ENCODE measurements around the gene LIMK2. TPM values are rescaled to one million over a fixed set of nuclear protein-coding genes. Genes with fewer than 3 reads are reported as not detected.

The LIMK2 gene
- total RNA-seq, 1 donor: 25.0 TPM

DNA sequence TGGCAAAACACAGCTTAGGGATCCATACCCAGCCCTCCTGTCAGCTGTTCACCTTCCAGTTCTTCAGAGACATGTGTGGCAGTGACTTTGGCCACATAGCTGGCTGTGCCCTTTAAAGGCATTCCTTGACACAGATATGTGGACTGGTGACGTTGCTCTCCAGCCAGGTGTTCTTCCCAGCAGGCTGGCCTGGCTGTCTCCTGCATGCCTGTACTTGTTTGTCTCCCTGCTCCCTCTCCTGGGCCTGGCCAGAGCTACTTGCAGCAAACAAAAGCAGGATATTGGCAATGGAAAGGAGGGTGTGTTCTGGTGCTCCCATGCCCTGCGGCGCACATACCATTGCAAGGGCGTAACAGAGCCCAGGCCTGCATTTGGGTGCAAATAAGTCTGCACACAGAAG is 41.9 kb downstream of the LIMK2 start:
- DNase-seq (ENCODE audit: insufficient read length, low spot score, missing footprints): no peak
- Histone ChIP-seq H3K36me3 (ENCODE audit: insufficient read depth, low read length) (no peaks in the 10 kb centered on the region), H3K4me1 (ENCODE audit: insufficient read depth, low read length) (peaks cover 20% of the 10 kb centered on the region), H3K4me3 (ENCODE audit: insufficient read depth, low read length) (no peak overlapping the region), H3K4me2 (ENCODE audit: insufficient read depth, low read length) (no peak overlapping the region), H2AFZ (ENCODE audit: low read length) (no peak overlapping the region), H3K9me3 (ENCODE audit: low read depth, low read length) (no peaks in the 10 kb centered on the region), H4K20me1 (ENCODE audit: insufficient read depth, low read length) (peaks cover 41% of the 10 kb centered on the region), H3K27me3 (ENCODE audit: insufficient read depth, low read length) (no peaks in the 10 kb centered on the region), H3K27ac (ENCODE audit: low read depth, low read length) (no peak overlapping the region), H3K79me2 (ENCODE audit: insufficient read depth, low read length) (peaks cover 58% of the 10 kb centered on the region)
- TF ChIP-seq, protein P1, sequence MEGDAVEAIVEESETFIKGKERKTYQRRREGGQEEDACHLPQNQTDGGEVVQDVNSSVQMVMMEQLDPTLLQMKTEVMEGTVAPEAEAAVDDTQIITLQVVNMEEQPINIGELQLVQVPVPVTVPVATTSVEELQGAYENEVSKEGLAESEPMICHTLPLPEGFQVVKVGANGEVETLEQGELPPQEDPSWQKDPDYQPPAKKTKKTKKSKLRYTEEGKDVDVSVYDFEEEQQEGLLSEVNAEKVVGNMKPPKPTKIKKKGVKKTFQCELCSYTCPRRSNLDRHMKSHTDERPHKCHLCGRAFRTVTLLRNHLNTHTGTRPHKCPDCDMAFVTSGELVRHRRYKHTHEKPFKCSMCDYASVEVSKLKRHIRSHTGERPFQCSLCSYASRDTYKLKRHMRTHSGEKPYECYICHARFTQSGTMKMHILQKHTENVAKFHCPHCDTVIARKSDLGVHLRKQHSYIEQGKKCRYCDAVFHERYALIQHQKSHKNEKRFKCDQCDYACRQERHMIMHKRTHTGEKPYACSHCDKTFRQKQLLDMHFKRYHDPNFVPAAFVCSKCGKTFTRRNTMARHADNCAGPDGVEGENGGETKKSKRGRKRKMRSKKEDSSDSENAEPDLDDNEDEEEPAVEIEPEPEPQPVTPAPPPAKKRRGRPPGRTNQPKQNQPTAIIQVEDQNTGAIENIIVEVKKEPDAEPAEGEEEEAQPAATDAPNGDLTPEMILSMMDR (IDR thresholded peaks at IDR 0.05; ENCODE audit: extremely low read depth, low read depth, low read length): no peak

DNA sequence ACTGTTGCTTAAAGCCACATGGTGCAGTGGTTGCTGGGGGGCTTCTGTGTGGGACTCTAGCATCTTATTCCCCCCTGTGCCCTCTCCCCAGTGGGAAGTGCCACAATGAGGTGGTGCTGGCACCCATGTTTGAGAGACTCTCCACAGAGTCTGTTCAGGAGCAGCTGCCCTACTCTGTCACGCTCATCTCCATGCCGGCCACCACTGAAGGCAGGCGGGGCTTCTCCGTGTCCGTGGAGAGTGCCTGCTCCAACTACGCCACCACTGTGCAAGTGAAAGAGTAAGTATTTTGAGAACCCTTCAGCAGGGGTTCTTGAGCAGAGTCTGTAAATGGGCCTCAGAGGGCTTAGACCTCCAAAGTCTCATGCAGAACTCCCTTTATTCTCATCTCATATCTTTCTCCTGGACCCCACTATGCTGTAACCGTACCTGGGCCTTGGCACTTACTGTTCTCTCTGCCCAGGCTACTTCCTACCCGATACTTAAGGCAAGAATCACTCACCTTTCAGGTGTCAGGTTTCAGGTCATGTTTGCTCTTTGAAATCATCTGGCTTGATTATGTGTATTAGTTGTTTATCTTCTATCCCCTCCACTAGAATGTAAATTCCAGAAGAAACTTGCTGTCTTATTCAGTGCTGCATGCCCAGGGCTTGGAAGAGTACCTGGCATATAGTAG is 47.8 kb downstream of the LIMK2 start:
- no peak overlapping the region for H2AFZ ChIP-seq (ENCODE audit: low read length)
- peaks cover 29% of the 10 kb centered on the region for H3K36me3 ChIP-seq (ENCODE audit: insufficient read depth, low read length)
- H4K20me1 ChIP-seq (ENCODE audit: insufficient read depth, low read length): peaks cover 22% of the 10 kb centered on the region
- no peaks in the 10 kb centered on the region for H3K27me3 ChIP-seq (ENCODE audit: insufficient read depth, low read length)
- TF ChIP-seq, protein P1 (IDR thresholded peaks at IDR 0.05; ENCODE audit: extremely low read depth, low read depth, low read length): no peak
- no peaks in the 10 kb centered on the region for H3K9me3 ChIP-seq (ENCODE audit: low read depth, low read length)
- no peaks in the 10 kb centered on the region for H3K4me1 ChIP-seq (ENCODE audit: insufficient read depth, low read length)
- no peak overlapping the region for H3K4me3 ChIP-seq (ENCODE audit: insufficient read depth, low read length)
- no peak for DNase-seq (ENCODE audit: insufficient read length, low spot score, missing footprints)
- H3K27ac ChIP-seq (ENCODE audit: low read depth, low read length): no peak overlapping the region
- no peak overlapping the region for H3K4me2 ChIP-seq (ENCODE audit: insufficient read depth, low read length)
- peaks cover 9% of the 10 kb centered on the region for H3K79me2 ChIP-seq (ENCODE audit: insufficient read depth, low read length)

DNA sequence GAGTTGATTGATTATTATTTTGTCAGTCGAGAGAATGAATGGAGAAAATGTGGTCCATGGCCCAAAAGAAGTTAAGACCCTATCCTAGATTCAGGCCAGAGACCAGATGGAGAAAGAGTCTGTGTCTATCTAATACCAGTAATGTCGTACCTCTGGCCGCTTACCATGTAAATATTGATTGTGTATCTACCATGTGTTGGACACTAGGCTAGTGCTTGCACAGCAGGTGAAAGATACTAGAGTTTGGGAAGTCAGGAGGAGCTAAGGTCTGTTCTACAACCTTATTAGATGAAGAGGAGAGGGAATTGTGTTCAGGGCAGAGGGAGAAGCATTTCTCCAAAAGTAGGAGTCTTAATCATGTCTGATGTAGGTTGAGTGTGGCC is 48.4 kb downstream of the LIMK2 start:
- H3K4me2 ChIP-seq (ENCODE audit: insufficient read depth, low read length): no peak overlapping the region
- H3K4me1 ChIP-seq (ENCODE audit: insufficient read depth, low read length): no peaks in the 10 kb centered on the region
- no peak overlapping the region for H3K27ac ChIP-seq (ENCODE audit: low read depth, low read length)
- no peak overlapping the region for H2AFZ ChIP-seq (ENCODE audit: low read length)
- DNase-seq (ENCODE audit: insufficient read length, low spot score, missing footprints): no peak
- H3K36me3 ChIP-seq (ENCODE audit: insufficient read depth, low read length): peaks cover 29% of the 10 kb centered on the region
- TF ChIP-seq, protein P1 (IDR thresholded peaks at IDR 0.05; ENCODE audit: extremely low read depth, low read depth, low read length): no peak
- H4K20me1 ChIP-seq (ENCODE audit: insufficient read depth, low read length): peaks cover 17% of the 10 kb centered on the region
- peaks cover 4% of the 10 kb centered on the region for H3K79me2 ChIP-seq (ENCODE audit: insufficient read depth, low read length)
- no peak overlapping the region for H3K4me3 ChIP-seq (ENCODE audit: insufficient read depth, low read length)
- H3K27me3 ChIP-seq (ENCODE audit: insufficient read depth, low read length): no peaks in the 10 kb centered on the region
- no peaks in the 10 kb centered on the region for H3K9me3 ChIP-seq (ENCODE audit: low read depth, low read length)

DNA sequence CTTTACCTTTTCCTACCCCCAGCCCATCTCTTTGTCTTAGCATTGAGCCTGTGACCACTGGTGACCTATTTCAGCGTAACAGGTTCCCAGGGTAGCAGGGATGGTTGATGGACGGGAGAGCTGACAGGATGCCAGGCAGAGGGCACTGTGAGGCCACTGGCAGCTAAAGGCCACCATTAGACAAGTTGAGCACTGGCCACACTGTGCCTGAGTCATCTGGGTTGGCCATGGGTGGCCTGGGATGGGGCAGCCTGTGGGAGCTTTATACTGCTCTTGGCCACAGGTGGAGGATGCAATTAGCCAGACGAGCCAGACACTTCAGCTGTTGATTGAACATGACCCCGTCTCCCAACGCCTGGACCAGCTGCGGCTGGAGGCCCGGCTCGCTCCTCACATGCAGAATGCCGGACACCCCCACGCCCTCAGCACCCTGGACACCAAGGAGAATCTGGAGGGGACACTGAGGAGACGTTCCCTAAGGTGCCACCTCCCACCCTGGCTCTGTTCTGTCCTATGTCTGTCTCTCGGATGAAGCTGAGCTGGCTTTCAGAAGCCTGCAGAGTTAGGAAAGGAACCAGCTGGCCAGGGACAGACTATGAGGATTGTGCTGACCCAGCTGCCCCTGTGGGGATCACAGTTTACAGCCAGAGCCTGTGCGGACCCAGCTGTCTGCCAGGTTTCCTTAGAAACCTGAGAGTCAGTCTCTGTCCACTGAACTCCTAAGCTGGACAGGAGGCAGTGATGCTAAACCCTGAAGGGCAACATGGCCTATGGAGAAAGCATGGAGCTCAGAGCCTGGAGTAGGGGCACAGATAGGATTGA is 50.4 kb downstream of the LIMK2 start:
- no peak for DNase-seq (ENCODE audit: insufficient read length, low spot score, missing footprints)
- no peak overlapping the region for H3K4me3 ChIP-seq (ENCODE audit: insufficient read depth, low read length)
- peaks cover 11% of the 10 kb centered on the region for H4K20me1 ChIP-seq (ENCODE audit: insufficient read depth, low read length)
- H3K4me1 ChIP-seq (ENCODE audit: insufficient read depth, low read length): no peaks in the 10 kb centered on the region
- H3K27me3 ChIP-seq (ENCODE audit: insufficient read depth, low read length): no peaks in the 10 kb centered on the region
- peaks cover 39% of the 10 kb centered on the region for H3K36me3 ChIP-seq (ENCODE audit: insufficient read depth, low read length)
- H3K9me3 ChIP-seq (ENCODE audit: low read depth, low read length): no peaks in the 10 kb centered on the region
- H3K4me2 ChIP-seq (ENCODE audit: insufficient read depth, low read length): no peak overlapping the region
- H3K79me2 ChIP-seq (ENCODE audit: insufficient read depth, low read length): no peaks in the 10 kb centered on the region
- H2AFZ ChIP-seq (ENCODE audit: low read length): no peak overlapping the region
- no peak overlapping the region for H3K27ac ChIP-seq (ENCODE audit: low read depth, low read length)
- TF ChIP-seq, protein P1 (IDR thresholded peaks at IDR 0.05; ENCODE audit: extremely low read depth, low read depth, low read length): no peak
